Measurements from ENCODE around the gene OTUD4. TPM values are rescaled to one million over a fixed set of nuclear protein-coding genes. Genes with fewer than 3 reads are reported as not detected.

The OTUD4 gene
- total and polyA plus RNA-seq, 2 donors (not counting 3 experiments of a cell fraction or from before 2014, with no cell fraction given) = 12.6 to 40.9 TPM

DNA sequence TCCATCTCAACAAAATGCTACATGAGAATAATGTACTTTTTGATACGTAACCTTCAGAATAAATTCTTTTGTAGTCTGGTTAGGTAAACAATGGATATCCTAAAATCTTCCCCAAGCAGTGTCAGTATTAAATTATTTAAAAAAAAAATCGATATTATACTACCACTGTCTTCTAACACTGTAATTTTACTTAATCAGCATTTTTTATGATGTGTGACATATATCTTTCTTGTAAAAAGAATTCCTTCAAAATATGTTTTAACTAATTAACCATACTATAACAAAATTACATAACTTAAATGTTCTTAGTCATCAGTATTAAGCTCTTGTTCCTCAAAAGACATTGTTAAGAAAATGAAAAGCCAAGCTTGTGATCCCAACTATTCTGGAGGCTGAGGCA lies 12.5 kb downstream of the OTUD4 start:
- Histone ChIP-seq H3K9me1 (replicated peaks; ENCODE audit: control insufficient read depth, extremely low read depth, insufficient read depth, low read length) (no peaks in the 10 kb centered on the region), H3K79me2 (ENCODE audit: control insufficient read depth, insufficient read depth, low read length) (peaks cover 55% of the 10 kb centered on the region), H3K4me1 (ENCODE audit: control insufficient read depth, extremely low read depth, insufficient read depth, low read length) (peaks cover 21% of the 10 kb centered on the region), H3K9ac (replicated peaks; ENCODE audit: extremely low read depth, insufficient read depth, low read length) (no peak overlapping the region), H3K36me3 (ENCODE audit: control insufficient read depth in 2 of 2, extremely low read depth in 1 of 2, insufficient read depth in 2 of 2, low read length in 2 of 2) (peaks cover 0 to 7% of the 10 kb centered on the region in 2 experiments), H3K9me3 (replicated peaks; ENCODE audit: control insufficient read depth, insufficient read depth, low read length) (no peaks in the 10 kb centered on the region), H3K27ac (ENCODE audit: insufficient read depth, low read depth, low read length) (no peak overlapping the region), H2AFZ (ENCODE audit: low read depth, low read length) (no peak overlapping the region), H3K27me3 (ENCODE audit: control insufficient read depth in 2 of 2, insufficient read depth in 2 of 2, low read length in 2 of 2) (no peaks in the 10 kb centered on the region), H3K4me2 (ENCODE audit: insufficient read depth, low read length) (no peak overlapping the region), H3K4me3 (replicated peaks in 1 of 3; ENCODE audit: insufficient read depth in 1 of 3, low read depth in 1 of 3, low read length in 3 of 3) (no peak overlapping the region), H4K20me1 (replicated peaks; ENCODE audit: control insufficient read depth, extremely low read depth, insufficient read depth, low read length) (no peaks in the 10 kb centered on the region)
- dilution Hi-C loops (cut with MboI; ENCODE audit: extremely low pct_ligation_motif_present, low sequenced_read_pairs) = no loop called here
- POLR2A ChIA-PET = interaction anchor here (0.6 kb wide), 1 partner anchor 11 kb away, joined by 5 read pairs; no protein-coding TSS in a partner anchor
- CTCF ChIA-PET = interaction anchor here (0.9 to 1.3 kb wide), 2 partner anchors 10 to 442 kb away, joined by 3 to 4 read pairs; no protein-coding TSS in a partner anchor
- TF ChIP-seq, protein P1, sequence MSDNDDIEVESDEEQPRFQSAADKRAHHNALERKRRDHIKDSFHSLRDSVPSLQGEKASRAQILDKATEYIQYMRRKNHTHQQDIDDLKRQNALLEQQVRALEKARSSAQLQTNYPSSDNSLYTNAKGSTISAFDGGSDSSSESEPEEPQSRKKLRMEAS (IDR thresholded peaks at IDR 0.05; ENCODE audit: insufficient read depth, insufficient read length) = no peak
- TF ChIP-seq, protein P2, sequence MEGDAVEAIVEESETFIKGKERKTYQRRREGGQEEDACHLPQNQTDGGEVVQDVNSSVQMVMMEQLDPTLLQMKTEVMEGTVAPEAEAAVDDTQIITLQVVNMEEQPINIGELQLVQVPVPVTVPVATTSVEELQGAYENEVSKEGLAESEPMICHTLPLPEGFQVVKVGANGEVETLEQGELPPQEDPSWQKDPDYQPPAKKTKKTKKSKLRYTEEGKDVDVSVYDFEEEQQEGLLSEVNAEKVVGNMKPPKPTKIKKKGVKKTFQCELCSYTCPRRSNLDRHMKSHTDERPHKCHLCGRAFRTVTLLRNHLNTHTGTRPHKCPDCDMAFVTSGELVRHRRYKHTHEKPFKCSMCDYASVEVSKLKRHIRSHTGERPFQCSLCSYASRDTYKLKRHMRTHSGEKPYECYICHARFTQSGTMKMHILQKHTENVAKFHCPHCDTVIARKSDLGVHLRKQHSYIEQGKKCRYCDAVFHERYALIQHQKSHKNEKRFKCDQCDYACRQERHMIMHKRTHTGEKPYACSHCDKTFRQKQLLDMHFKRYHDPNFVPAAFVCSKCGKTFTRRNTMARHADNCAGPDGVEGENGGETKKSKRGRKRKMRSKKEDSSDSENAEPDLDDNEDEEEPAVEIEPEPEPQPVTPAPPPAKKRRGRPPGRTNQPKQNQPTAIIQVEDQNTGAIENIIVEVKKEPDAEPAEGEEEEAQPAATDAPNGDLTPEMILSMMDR (IDR thresholded peaks at IDR 0.05; ENCODE audit: extremely low read depth in 1 of 2, insufficient read depth in 1 of 2, low read depth in 1 of 2, low read length in 2 of 2) = no peak
- TF ChIP-seq JUN (IDR thresholded peaks at IDR 0.05; ENCODE audit: borderline replicate concordance, insufficient read depth, insufficient read length, low read depth) = no peak
- TF ChIP-seq EZH2 (IDR thresholded peaks at IDR 0.05; ENCODE audit: borderline replicate concordance, low read depth, low read length, severe bottlenecking) = no peak
- no peak for TF ChIP-seq POLR2A (IDR thresholded peaks at IDR 0.05; ENCODE audit: low read depth, low read length)
- BruUV-seq (replicated peaks) = no TSS peak
- FAIRE-seq (no peak), DNase-seq (ENCODE audit: low read depth, low spot score) (no peak)
- intact Hi-C loops (cut with micrococcal nuclease) = no loop called here

DNA sequence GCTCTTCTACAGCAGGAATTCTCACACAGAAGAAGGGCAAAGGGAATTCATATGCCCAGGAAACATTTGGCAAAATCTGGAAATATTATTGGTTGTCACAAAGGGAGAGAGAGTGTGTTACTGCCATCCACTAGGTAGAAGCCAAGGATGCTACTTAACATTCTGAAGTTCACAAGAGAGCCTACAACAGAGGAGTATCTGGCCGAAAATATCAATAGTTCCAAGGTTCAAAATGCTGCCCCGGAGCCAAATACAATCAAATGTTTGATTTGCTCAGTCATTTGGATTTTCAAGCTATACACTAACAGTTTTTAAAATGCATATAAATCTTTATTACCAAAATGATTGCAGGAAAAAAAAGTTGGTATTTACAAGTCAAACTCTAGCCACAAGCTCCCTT lies 18.8 kb downstream of the OTUD4 start:
- Histone ChIP-seq H3K4me3 (replicated peaks in 1 of 3; ENCODE audit: insufficient read depth in 1 of 3, low read depth in 1 of 3, low read length in 3 of 3) (no peak overlapping the region), H4K20me1 (replicated peaks; ENCODE audit: control insufficient read depth, extremely low read depth, insufficient read depth, low read length) (no peaks in the 10 kb centered on the region), H2AFZ (ENCODE audit: low read depth, low read length) (no peak overlapping the region), H3K9me1 (replicated peaks; ENCODE audit: control insufficient read depth, extremely low read depth, insufficient read depth, low read length) (no peaks in the 10 kb centered on the region), H3K4me2 (ENCODE audit: insufficient read depth, low read length) (no peak overlapping the region), H3K9me3 (replicated peaks; ENCODE audit: control insufficient read depth, insufficient read depth, low read length) (no peaks in the 10 kb centered on the region), H3K27ac (ENCODE audit: insufficient read depth, low read depth, low read length) (no peak overlapping the region), H3K79me2 (ENCODE audit: control insufficient read depth, insufficient read depth, low read length) (peaks cover 18% of the 10 kb centered on the region), H3K4me1 (ENCODE audit: control insufficient read depth, extremely low read depth, insufficient read depth, low read length) (no peaks in the 10 kb centered on the region), H3K27me3 (ENCODE audit: control insufficient read depth in 2 of 2, insufficient read depth in 2 of 2, low read length in 2 of 2) (no peaks in the 10 kb centered on the region), H3K9ac (replicated peaks; ENCODE audit: extremely low read depth, insufficient read depth, low read length) (no peak overlapping the region), H3K36me3 (ENCODE audit: control insufficient read depth in 2 of 2, extremely low read depth in 1 of 2, insufficient read depth in 2 of 2, low read length in 2 of 2) (peaks cover 3 to 9% of the 10 kb centered on the region in 2 experiments)
- dilution Hi-C loops (cut with MboI; ENCODE audit: extremely low pct_ligation_motif_present, low sequenced_read_pairs) (no loop called here), intact Hi-C loops (cut with micrococcal nuclease) (no loop called here)
- TSS peak; percentile 3 for BruUV-seq (replicated peaks)
- FAIRE-seq (no peak), DNase-seq (ENCODE audit: low read depth, low spot score) (no peak)
- POLR2A ChIA-PET = no interaction called here
- TF ChIP-seq, protein P2 (IDR thresholded peaks at IDR 0.05; ENCODE audit: extremely low read depth in 1 of 2, insufficient read depth in 1 of 2, low read depth in 1 of 2, low read length in 2 of 2) = no peak
- TF ChIP-seq, protein P1 (IDR thresholded peaks at IDR 0.05; ENCODE audit: insufficient read depth, insufficient read length) = no peak
- no peak for TF ChIP-seq POLR2A (IDR thresholded peaks at IDR 0.05; ENCODE audit: low read depth, low read length)
- TF ChIP-seq POLR2AphosphoS5 (IDR thresholded peaks at IDR 0.05; ENCODE audit: insufficient read depth, low read depth, low read length) = no peak
- TF ChIP-seq FOS (IDR thresholded peaks at IDR 0.05; ENCODE audit: borderline replicate concordance, insufficient read depth, low read length) = no peak
- no peak for TF ChIP-seq GATA2 (IDR thresholded peaks at IDR 0.05; ENCODE audit: insufficient read depth, insufficient read length, low read depth, low read length)
- no peak for TF ChIP-seq MYC (IDR thresholded peaks at IDR 0.05; ENCODE audit: low read depth, low read length)
- TF ChIP-seq JUN (IDR thresholded peaks at IDR 0.05; ENCODE audit: borderline replicate concordance, insufficient read depth, insufficient read length, low read depth) = no peak
- CTCF ChIA-PET = interaction anchor here (0.9 to 2.9 kb wide), 4 partner anchors 8 to 455 kb away, joined by 3 to 12 read pairs (median 4); no protein-coding TSS in a partner anchor

All from endothelial cell of umbilical vein (primary cell).